HUES64 (cell line): ENCODE measurements around the gene ZBTB44.

Source experiments
- H3K27ac ChIP-seq: 2 replicates; pipeline ENCODE4 v1.7.0; 2013; ENCODE audit warnings: low read depth, low read length, inconsistent platforms
- H3K27me3 ChIP-seq: 2 replicates; pipeline ENCODE4 v1.6.1; 2013; ENCODE audit warnings: mild to moderate bottlenecking, low read length; ENCODE audit not compliant: insufficient read depth
- H3K36me3 ChIP-seq: 2 replicates; pipeline ENCODE4 v1.6.1; 2013; ENCODE audit warnings: mild to moderate bottlenecking, low read length; ENCODE audit not compliant: insufficient read depth
- H3K4me1 ChIP-seq: 2 replicates; pipeline ENCODE4 v1.6.1; 2013; ENCODE audit warnings: mild to moderate bottlenecking, low read length, moderate library complexity; ENCODE audit not compliant: insufficient read depth
- H3K4me3 ChIP-seq: 2 replicates; pipeline ENCODE4 v1.5.1; 2013; ENCODE audit warnings: mild to moderate bottlenecking, low read length, moderate library complexity
- H3K9ac ChIP-seq: 2 replicates; pipeline ENCODE4 v1.6.1; 2013; ENCODE audit warnings: mild to moderate bottlenecking, low read depth, low read length
- H3K9me3 ChIP-seq: 2 replicates; pipeline ENCODE4 v1.6.1; 2013; ENCODE audit warnings: low read depth, low read length; ENCODE audit not compliant: insufficient read depth
- WGBS: fragments of 150-250, 120-280 bp; methylation state at CpG from one replicate; pipeline ENCODE4 v1.1.7; 2013; ENCODE audit warnings: missing lambda C conversion rate; 5-methylcytosine and 5-hydroxymethylcytosine counted together

The ZBTB44 gene

GRCh38 chr11:130192845-130193267, 121.9 kb downstream of the ZBTB44 start:
- Histone ChIP-seq H3K9me3 (no peaks in the 10 kb centered on the region), H3K4me3 (no peak overlapping the region), H3K9ac (no peak overlapping the region), H3K27ac (no peak overlapping the region), H3K4me1 (no peaks in the 10 kb centered on the region), H3K27me3 (no peaks in the 10 kb centered on the region), H3K36me3 (no peaks in the 10 kb centered on the region)
- WGBS = 92% methylated on average over 4 of the region's 4 CpGs

GRCh38 chr11:130191896-130192295, 122.8 kb downstream of the ZBTB44 start:
- Histone ChIP-seq H3K9me3 (no peaks in the 10 kb centered on the region), H3K4me1 (no peaks in the 10 kb centered on the region), H3K4me3 (no peak overlapping the region), H3K27me3 (no peaks in the 10 kb centered on the region), H3K36me3 (no peaks in the 10 kb centered on the region), H3K27ac (no peak overlapping the region), H3K9ac (no peak overlapping the region)
- 95% methylated on average over 14 of the region's 14 CpGs for WGBS

- H3K36me3 ChIP-seq = no peaks in the 10 kb centered on the region
- H3K4me1 ChIP-seq = no peaks in the 10 kb centered on the region
- H3K27ac ChIP-seq = no peak overlapping the region
- no peak overlapping the region for H3K9ac ChIP-seq
- no peak overlapping the region for H3K4me3 ChIP-seq
- no peaks in the 10 kb centered on the region for H3K9me3 ChIP-seq
- H3K27me3 ChIP-seq = no peaks in the 10 kb centered on the region
- WGBS = 94% methylated on average over 29 of the region's 29 CpGs
These were observed 124.3 kb downstream of the ZBTB44 start for GRCh38 chr11:130190371-130190881.

GRCh38 chr11:130189492-130190210, 125.1 kb downstream of the ZBTB44 start:
- WGBS = 95% methylated on average over 32 of the region's 32 CpGs
- H3K36me3 ChIP-seq = no peaks in the 10 kb centered on the region
- H3K27me3 ChIP-seq = no peaks in the 10 kb centered on the region
- no peak overlapping the region for H3K27ac ChIP-seq
- H3K9me3 ChIP-seq = no peaks in the 10 kb centered on the region
- no peak overlapping the region for H3K9ac ChIP-seq
- no peak overlapping the region for H3K4me3 ChIP-seq
- H3K4me1 ChIP-seq = no peaks in the 10 kb centered on the region

GRCh38 chr11:130188585-130189347, 126.0 kb downstream of the ZBTB44 start:
- Histone ChIP-seq H3K36me3 (no peaks in the 10 kb centered on the region), H3K27ac (no peak overlapping the region), H3K9me3 (no peaks in the 10 kb centered on the region), H3K27me3 (no peaks in the 10 kb centered on the region), H3K4me1 (no peaks in the 10 kb centered on the region), H3K4me3 (no peak overlapping the region), H3K9ac (no peak overlapping the region)
- WGBS = 94% methylated on average over 19 of the region's 19 CpGs

- 91% methylated on average over 14 of the region's 14 CpGs for WGBS
- Histone ChIP-seq H3K27me3 (no peaks in the 10 kb centered on the region), H3K9me3 (no peaks in the 10 kb centered on the region), H3K36me3 (no peaks in the 10 kb centered on the region), H3K9ac (no peak overlapping the region), H3K4me1 (no peaks in the 10 kb centered on the region), H3K4me3 (no peak overlapping the region), H3K27ac (no peak overlapping the region)
These were observed 126.7 kb downstream of the ZBTB44 start for GRCh38 chr11:130188047-130188446.

GRCh38 chr11:130187096-130187495, 127.6 kb downstream of the ZBTB44 start:
- H3K27ac ChIP-seq = no peak overlapping the region
- H3K9me3 ChIP-seq = no peaks in the 10 kb centered on the region
- no peak overlapping the region for H3K9ac ChIP-seq
- no peaks in the 10 kb centered on the region for H3K4me1 ChIP-seq
- no peaks in the 10 kb centered on the region for H3K36me3 ChIP-seq
- H3K27me3 ChIP-seq = no peaks in the 10 kb centered on the region
- no peak overlapping the region for H3K4me3 ChIP-seq
- 94% methylated on average over 13 of the region's 13 CpGs for WGBS

- H3K27ac ChIP-seq = no peak overlapping the region
These were observed 130.7 kb downstream of the ZBTB44 start for GRCh38 chr11:130183878-130184610.

GRCh38 chr11:130181295-130182272, 133.1 kb downstream of the ZBTB44 start:
- Histone ChIP-seq H3K27ac (no peak overlapping the region), H3K9ac (no peak overlapping the region)
- WGBS = 91% methylated on average over 11 of the region's 11 CpGs

More at GRCh38 chr11:130183878-130184610, 130.7 kb downstream of the ZBTB44 start:
- no peaks in the 10 kb centered on the region for H3K27me3 ChIP-seq
- H3K4me1 ChIP-seq = no peaks in the 10 kb centered on the region
- H3K4me3 ChIP-seq = no peak overlapping the region
- H3K36me3 ChIP-seq = no peaks in the 10 kb centered on the region
- no peaks in the 10 kb centered on the region for H3K9me3 ChIP-seq
- no peak overlapping the region for H3K9ac ChIP-seq
- 90% methylated on average over 11 of the region's 11 CpGs for WGBS

GRCh38 chr11:130180896-130181294, 133.8 kb downstream of the ZBTB44 start:
- Histone ChIP-seq H3K27ac (no peak overlapping the region), H3K9me3 (no peaks in the 10 kb centered on the region), H3K27me3 (no peaks in the 10 kb centered on the region), H3K36me3 (no peaks in the 10 kb centered on the region), H3K4me3 (no peak overlapping the region), H3K4me1 (no peaks in the 10 kb centered on the region), H3K9ac (no peak overlapping the region)
- 92% methylated on average over 8 of the region's 8 CpGs for WGBS

More at GRCh38 chr11:130181295-130182272, 133.1 kb downstream of the ZBTB44 start:
- H3K36me3 ChIP-seq = no peaks in the 10 kb centered on the region
- H3K4me1 ChIP-seq = no peaks in the 10 kb centered on the region
- H3K27me3 ChIP-seq = no peaks in the 10 kb centered on the region
- no peaks in the 10 kb centered on the region for H3K9me3 ChIP-seq
- no peak overlapping the region for H3K4me3 ChIP-seq
